ENCODE data around the gene FARS2.
"Not testable (repeated sequence)": the region's sequence is repeated elsewhere in the genome, so short reads cannot be mapped to it uniquely, and the experiment has no call there.

GRCh38 chr6:5789426-5789825 is 528.1 kb downstream of the FARS2 start:
- TF ChIP-seq CTCF (IDR thresholded peaks at IDR 0.05); FOXP4 (CRISPR knock-in tag; IDR thresholded peaks at IDR 0.05): not testable (repeated sequence)

Measured in WTC11 (cell line).